Type B pancreatic cell (in vitro differentiated cells): Measurements from ENCODE around the gene MARK2. TPM values are rescaled to one million over a fixed set of nuclear protein-coding genes. Genes with fewer than 3 reads are reported as not detected.
A peak's percentile ranks its signal among the peaks of the same experiment; 100 is the strongest.

Experiments
- DNase-seq: peaks from one replicate; pipeline ENCODE4 v3.0.0; 2021; ENCODE audit warnings: mixed read lengths; ENCODE audit not compliant: unreplicated experiment; ENCODE audit errors: extremely low spot score
- H3K27ac Mint-ChIP-seq: 2 replicates; pipeline ENCODE4 v1.8.0; 2021; ENCODE audit warnings: mild to moderate bottlenecking, mixed read lengths
- H3K27me3 Mint-ChIP-seq: 2 replicates; pipeline ENCODE4 v1.8.0; 2021; ENCODE audit warnings: mixed read lengths
- H3K36me3 Mint-ChIP-seq: 2 replicates; pipeline ENCODE4 v1.8.0; 2021; ENCODE audit warnings: mixed read lengths
- H3K4me1 Mint-ChIP-seq: one replicate; pipeline ENCODE4 v1.8.0; 2021; ENCODE audit warnings: mixed read lengths; ENCODE audit not compliant: unreplicated experiment
- H3K4me3 Mint-ChIP-seq: 2 replicates; pipeline ENCODE4 v1.8.0; 2021; ENCODE audit warnings: mild to moderate bottlenecking, mixed read lengths
- H3K9me3 Mint-ChIP-seq: 2 replicates; pipeline ENCODE4 v1.8.0; 2021; ENCODE audit warnings: mixed read lengths
- CTCF ChIP-seq: fragments of 200-600 bp; sonication (generic); conservative IDR thresholded peaks from 2 replicates; pipeline ENCODE4 v1.5.0; 2021; ENCODE audit warnings: antibody characterized with exemption, mild to moderate bottlenecking
- total RNA-seq: library from RNA; stranded (reverse); gene quantifications from 2 replicates; pipeline ENCODE4 v1.2.1, GENCODE V29; 2021; ENCODE audit warnings: low replicate concordance

Gene MARK2
- total RNA-seq, 1 donor from 2014 or later, result 52.8 TPM

DNA sequence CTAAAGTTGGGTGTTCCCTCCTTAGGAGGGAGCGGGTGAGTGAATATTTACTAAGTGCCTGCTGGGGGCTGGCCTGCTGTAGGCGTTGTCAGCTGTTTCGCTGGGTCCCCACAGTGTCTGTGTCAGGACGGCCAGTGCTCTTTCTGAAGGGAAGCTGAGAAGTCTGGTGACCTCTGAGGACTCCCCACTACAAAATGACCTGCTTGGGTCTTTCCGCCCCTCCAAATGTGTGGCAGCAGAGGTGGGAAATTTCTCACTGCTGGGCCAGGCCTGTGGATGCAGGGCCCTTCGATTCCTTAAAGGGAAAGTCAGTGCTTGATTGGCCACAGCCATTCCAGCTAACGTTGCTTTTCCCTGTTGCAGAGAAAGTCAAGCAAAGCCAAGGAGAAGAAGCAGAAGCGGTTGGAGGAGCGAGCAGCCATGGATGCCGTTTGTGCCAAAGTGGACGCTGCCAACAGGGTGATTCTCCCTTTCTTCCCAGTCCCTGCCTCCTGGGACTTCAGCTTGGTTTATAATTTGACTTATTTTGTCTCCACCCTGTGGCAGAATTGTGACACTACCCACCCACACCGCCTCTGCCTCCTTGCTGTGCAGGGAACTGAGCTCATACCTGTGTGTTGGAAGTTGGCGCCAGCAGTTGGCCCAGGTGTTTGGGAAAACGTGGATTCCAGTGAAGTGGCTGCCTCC, 106.7 kb downstream of the MARK2 start:
- Mint-ChIP-seq H3K27ac (peak overlapping the region; percentile 59), H3K4me3 (no peak overlapping the region), H3K27me3 (no peaks in the 10 kb centered on the region), H3K9me3 (no peaks in the 10 kb centered on the region), H3K36me3 (peaks cover under 1% of the 10 kb centered on the region), H3K4me1 (peaks cover 28% of the 10 kb centered on the region)
- no peak for DNase-seq
- TF ChIP-seq CTCF, result peak; percentile 80

GRCh38 chr11:63951779-63952536, 113.0 kb downstream of the MARK2 start:
- H3K27ac Mint-ChIP-seq, result peak overlapping the region; percentile 27
- H3K4me1 Mint-ChIP-seq, result peaks cover 5% of the 10 kb centered on the region
- no peaks in the 10 kb centered on the region for H3K27me3 Mint-ChIP-seq
- TF ChIP-seq CTCF, result no peak
- no peak overlapping the region for H3K4me3 Mint-ChIP-seq
- H3K9me3 Mint-ChIP-seq, result no peaks in the 10 kb centered on the region
- peaks cover 16% of the 10 kb centered on the region for H3K36me3 Mint-ChIP-seq
- DNase-seq, result no peak

DNA sequence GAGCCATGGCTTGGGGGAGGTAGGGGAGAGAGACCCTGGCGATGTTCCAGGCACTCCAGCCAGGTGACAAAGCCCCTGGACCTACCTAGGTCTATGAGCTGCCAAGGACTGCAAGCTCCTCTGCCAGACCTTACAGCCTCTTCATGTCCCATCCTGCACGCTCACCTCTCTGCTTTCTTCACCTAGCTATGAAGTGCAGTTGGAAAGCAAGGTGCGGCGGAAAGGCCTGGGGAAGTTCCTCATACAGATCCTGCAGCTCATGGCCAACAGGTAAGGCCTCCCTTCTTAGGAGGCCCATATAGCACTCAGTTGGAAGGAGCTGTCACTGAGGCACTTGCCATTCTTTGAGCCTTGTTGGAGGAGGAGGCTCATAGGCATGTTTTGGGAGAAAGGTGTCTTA, 113.7 kb downstream of the MARK2 start:
- no peaks in the 10 kb centered on the region for H3K27me3 Mint-ChIP-seq
- H3K36me3 Mint-ChIP-seq, result peaks cover 16% of the 10 kb centered on the region
- H3K4me3 Mint-ChIP-seq, result no peak overlapping the region
- no peak for TF ChIP-seq CTCF
- peaks cover 5% of the 10 kb centered on the region for H3K4me1 Mint-ChIP-seq
- H3K27ac Mint-ChIP-seq, result no peak overlapping the region
- no peaks in the 10 kb centered on the region for H3K9me3 Mint-ChIP-seq
- no peak for DNase-seq

DNA sequence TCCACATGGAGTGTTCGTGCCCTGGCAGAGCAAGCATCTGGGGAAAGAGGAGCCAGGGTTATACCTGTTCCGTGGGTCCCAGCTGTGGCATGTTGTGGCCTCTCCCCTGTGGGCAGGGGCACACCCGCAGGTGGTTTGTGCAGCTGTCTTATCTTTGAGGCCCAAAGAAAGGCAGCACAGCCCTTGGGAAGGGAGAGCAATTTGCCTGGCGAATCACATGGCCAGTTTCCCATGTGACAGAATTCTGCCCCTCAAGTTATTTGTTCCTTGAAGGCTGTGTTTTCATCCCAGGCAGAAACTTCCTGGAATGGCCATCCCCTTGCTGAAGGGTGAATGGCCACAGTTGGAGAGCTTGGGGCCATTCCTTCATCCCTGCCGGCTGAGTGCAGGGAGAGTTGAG, 119.1 kb downstream of the MARK2 start:
- TF ChIP-seq CTCF, result no peak
- Mint-ChIP-seq H3K9me3 (no peaks in the 10 kb centered on the region), H3K4me1 (no peaks in the 10 kb centered on the region), H3K4me3 (no peak overlapping the region), H3K36me3 (peaks cover 3% of the 10 kb centered on the region), H3K27me3 (no peaks in the 10 kb centered on the region), H3K27ac (peak overlapping the region; percentile 56)
- no peak for DNase-seq

Other genes starting within 250 kb of the MARK2 start
- gene PLAAT3, start 224.7 kb upstream of the MARK2 start, total RNA-seq, result 55.6 and 65.4 TPM in 2 replicates
- gene ATL3, start 167.7 kb upstream of the MARK2 start, total RNA-seq, result 21.6 and 24.6 TPM in 2 replicates
- gene RTN3, start 157.6 kb upstream of the MARK2 start, total RNA-seq, result 95.0 and 95.9 TPM in 2 replicates
- 21.1 and 41.7 TPM in 2 replicates for gene ZFTA, start 70.3 kb upstream of the MARK2 start, total RNA-seq
- gene SPINDOC, start 25.7 kb upstream of the MARK2 start, total RNA-seq, result 33.7 and 61.6 TPM in 2 replicates
- gene RCOR2, start 78.1 kb downstream of the MARK2 start, total RNA-seq, result 8.1 and 38.1 TPM in 2 replicates
- gene NAA40, start 99.9 kb downstream of the MARK2 start, total RNA-seq, result 33.8 and 51.2 TPM in 2 replicates
- gene COX8A, start 135.5 kb downstream of the MARK2 start, total RNA-seq, result 307 and 324 TPM in 2 replicates
- 101 and 105 TPM in 2 replicates for gene OTUB1, start 147.3 kb downstream of the MARK2 start, total RNA-seq
- gene FLRT1, start 196.8 kb downstream of the MARK2 start, total RNA-seq, result 0.26 and 3.0 TPM in 2 replicates